Stimulated activated CD4-positive, alpha-beta T cell treated with anti-CD3 and anti-CD28 coated beads, TNF-alpha, amount 100 ng/mL, for 48 hours (primary cell): ENCODE measurements around the gene NSMCE4A.
"Not testable (repeated sequence)": the region's sequence is repeated elsewhere in the genome, so short reads cannot be mapped to it uniquely, and the experiment has no call there.

Source experiments
- DNase-seq, 3 donors: peaks; one replicate each; pipeline ENCODE4 v3.0.0-alpha.2; 2020; ENCODE audit warnings: low read depth in 3 of 3

Gene NSMCE4A

GRCh38 chr10:121974535-121975294, at the start of gene NSMCE4A:
TSS of gene NSMCE4A (minus strand) at chr10:121975217. CDS start at chr10:121975165, 52 bp downstream.
- DNase-seq, result peak; percentile 55 to 62 (median 60)

- DNase-seq, result not testable (repeated sequence)
Observed at GRCh38 chr10:122023257-122023656, 48.2 kb upstream of the NSMCE4A start.

- no peak for DNase-seq
Observed at GRCh38 chr10:122022276-122022675, 47.3 kb upstream of the NSMCE4A start.

GRCh38 chr10:122021828-122022227, 46.8 kb upstream of the NSMCE4A start:
- DNase-seq, result no peak

GRCh38 chr10:122021379-122021778, 46.4 kb upstream of the NSMCE4A start:
- no peak for DNase-seq

GRCh38 chr10:122020226-122020625, 45.2 kb upstream of the NSMCE4A start:
- DNase-seq, result no peak

GRCh38 chr10:122019414-122019975, 44.5 kb upstream of the NSMCE4A start:
- DNase-seq, result no peak

- no peak for DNase-seq
Observed at GRCh38 chr10:122018951-122019413, 44.0 kb upstream of the NSMCE4A start.

- no peak for DNase-seq
Observed at GRCh38 chr10:122018491-122018890, 43.5 kb upstream of the NSMCE4A start.

- DNase-seq, result not testable (repeated sequence)
Observed at GRCh38 chr10:122017926-122018325, 42.9 kb upstream of the NSMCE4A start.

- no peak for DNase-seq
Observed at GRCh38 chr10:122014652-122015248, 39.7 kb upstream of the NSMCE4A start.

GRCh38 chr10:122013311-122013780, 38.3 kb upstream of the NSMCE4A start:
- DNase-seq, result no peak

GRCh38 chr10:122012731-122013130, 37.7 kb upstream of the NSMCE4A start:
- DNase-seq, result no peak

GRCh38 chr10:122010405-122011050, 35.5 kb upstream of the NSMCE4A start:
- no peak for DNase-seq

- no peak for DNase-seq
Observed at GRCh38 chr10:122007415-122007814, 32.4 kb upstream of the NSMCE4A start.

GRCh38 chr10:122001698-122002097, 26.7 kb upstream of the NSMCE4A start:
- DNase-seq, result no peak

GRCh38 chr10:121999301-121999700, 24.3 kb upstream of the NSMCE4A start:
- DNase-seq, result no peak

GRCh38 chr10:121998462-121998861, 23.4 kb upstream of the NSMCE4A start:
- DNase-seq, result no peak

- no peak for DNase-seq
Observed at GRCh38 chr10:121994429-121994941, 19.5 kb upstream of the NSMCE4A start.

GRCh38 chr10:121991727-121992126, 16.7 kb upstream of the NSMCE4A start:
- DNase-seq, result not testable (repeated sequence)

- DNase-seq, result no peak
Observed at GRCh38 chr10:121990015-121990677, 15.1 kb upstream of the NSMCE4A start.
